ENCODE measurements around the gene INPP5D.
"Not testable (repeated sequence)": the region's sequence is repeated elsewhere in the genome, so short reads cannot be mapped to it uniquely, and the experiment has no call there.

Gene INPP5D

DNA sequence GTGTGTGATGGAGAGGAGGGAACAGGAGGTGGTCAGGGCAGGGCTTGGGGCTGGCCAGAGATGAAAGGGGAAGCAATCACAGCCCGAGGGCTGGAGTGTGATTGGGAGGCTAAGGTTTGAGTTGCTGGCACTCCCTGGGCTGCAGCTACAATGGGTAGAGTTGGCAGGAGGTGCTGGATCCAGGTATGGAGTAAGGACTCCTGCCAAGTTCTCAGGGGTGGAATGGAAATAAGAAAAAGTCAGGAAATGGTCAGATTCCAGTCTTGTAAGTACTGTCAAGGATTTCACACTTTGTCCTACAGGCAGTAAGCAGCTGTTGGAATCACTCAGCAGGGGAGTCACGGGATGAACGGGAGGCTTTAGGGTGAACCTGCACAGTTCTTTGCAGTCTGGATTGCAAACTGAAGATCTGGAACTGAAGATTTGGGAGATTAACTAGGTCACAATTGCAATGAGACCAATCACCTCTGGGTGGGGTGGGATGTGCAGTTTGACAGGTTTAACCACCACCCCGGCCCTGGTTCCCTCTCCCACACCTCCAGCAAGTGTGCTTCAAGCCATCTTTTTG lies 10.9 kb upstream of the INPP5D start:
- no peak for DNase-seq (ENCODE audit: low read depth, low spot score)

GRCh38 chr2:233051241-233052149 lies 8.6 kb upstream of the INPP5D start:
- no peak overlapping the region for H3K27ac ChIP-seq
- DNase-seq (ENCODE audit: low read depth, low spot score): no peak

More for the DNA sequence above, 10.9 kb upstream of the INPP5D start:
- no peak overlapping the region for H3K27ac ChIP-seq

DNA sequence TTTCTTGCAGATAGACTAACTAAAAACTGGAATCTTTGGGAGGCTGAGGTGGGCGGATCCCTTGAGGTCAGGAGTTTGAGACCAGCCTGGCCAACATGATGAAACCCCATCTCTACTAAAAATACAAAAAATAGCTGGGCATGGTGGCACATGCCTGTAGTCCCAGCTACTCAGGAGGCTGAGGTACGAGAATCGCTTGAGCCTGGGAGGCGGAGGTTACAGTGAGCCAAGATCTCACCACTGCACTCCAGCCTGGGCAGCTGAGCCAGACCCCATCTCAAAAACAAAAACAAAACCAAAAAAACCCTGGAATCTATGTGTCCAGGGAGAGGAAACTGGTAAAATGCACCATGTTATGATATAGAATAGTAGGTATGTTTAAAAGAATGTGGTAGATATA lies 7.6 kb upstream of the INPP5D start:
- not testable (repeated sequence) for H3K27ac ChIP-seq; DNase-seq (ENCODE audit: low read depth, low spot score)

GRCh38 chr2:233053928-233054784 lies 6.0 kb upstream of the INPP5D start:
- H3K27ac ChIP-seq: no peak overlapping the region
- no peak for DNase-seq (ENCODE audit: low read depth, low spot score)

DNA sequence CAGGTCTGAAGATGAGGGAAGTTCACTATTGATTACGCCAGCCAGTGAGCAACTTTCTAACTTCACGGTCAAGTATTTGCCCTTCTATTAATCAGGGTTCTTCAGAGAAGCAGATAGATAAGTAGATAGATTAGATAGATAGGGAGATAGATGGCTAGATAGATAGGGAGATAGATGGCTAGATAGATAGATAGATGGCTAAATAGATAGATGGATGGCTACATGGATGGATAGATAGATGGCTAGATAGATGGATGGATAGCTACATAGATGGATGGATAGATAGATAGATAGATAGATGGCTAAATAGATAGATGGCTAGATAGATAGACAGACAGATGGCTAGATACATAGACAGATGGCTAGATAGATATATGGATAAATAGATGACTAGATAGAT lies 4.8 kb upstream of the INPP5D start:
- no peak for DNase-seq (ENCODE audit: low read depth, low spot score)
- no peak overlapping the region for H3K27ac ChIP-seq

- H3K27ac ChIP-seq: no peak overlapping the region
These were observed 3.1 kb upstream of the INPP5D start for GRCh38 chr2:233056961-233057605.

DNA sequence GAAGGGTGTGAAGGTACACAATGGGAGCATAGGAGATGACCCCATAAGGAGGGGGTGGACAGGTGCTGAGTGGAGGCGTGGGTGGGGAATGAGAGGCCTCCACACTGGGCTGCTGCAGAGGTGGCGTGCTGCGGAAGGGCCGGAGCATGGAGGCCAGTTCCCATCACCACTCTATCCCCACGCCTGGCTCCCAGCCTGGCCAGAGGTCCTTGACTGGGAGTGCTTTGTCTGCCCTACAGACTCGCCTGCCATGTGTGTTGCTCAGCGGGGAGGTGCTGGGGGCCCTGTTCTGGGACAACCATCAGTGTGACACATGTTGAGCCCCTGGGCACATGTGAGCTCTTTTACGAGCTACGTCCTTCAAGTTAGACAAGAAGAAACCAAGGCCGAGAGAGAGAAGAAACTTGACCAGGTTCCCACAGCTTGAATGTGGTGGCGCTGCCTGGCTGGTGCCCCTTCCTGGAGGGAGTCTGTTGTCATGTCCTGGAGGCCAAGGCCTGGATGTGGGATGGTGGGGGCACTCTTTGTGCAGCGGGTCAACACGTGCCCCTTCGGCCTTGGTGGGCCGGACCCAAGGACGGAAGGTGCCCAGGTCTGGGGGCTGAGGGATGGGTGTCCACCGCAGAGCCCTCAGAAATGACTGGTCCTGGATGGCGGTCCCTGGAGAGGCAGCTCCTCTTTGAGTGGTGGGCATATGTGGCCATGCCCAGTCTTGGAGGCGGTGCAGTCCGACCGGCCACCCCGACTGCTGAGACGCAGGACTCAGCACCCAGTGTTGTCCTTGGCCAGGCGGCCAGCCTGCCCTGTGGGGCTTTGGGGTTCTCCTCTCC lies 1.2 kb upstream of the INPP5D start:
- DNase-seq (ENCODE audit: low read depth, low spot score): no peak
- no peak overlapping the region for H3K27ac ChIP-seq

More at GRCh38 chr2:233056961-233057605, 3.1 kb upstream of the INPP5D start:
- no peak for DNase-seq (ENCODE audit: low read depth, low spot score)

- DNase-seq (ENCODE audit: low read depth, low spot score): no peak
- H3K27ac ChIP-seq: no peak overlapping the region
These were observed 670 bp upstream of the INPP5D start for GRCh38 chr2:233059547-233059796.

- H3K27ac ChIP-seq: no peak overlapping the region
- no peak for DNase-seq (ENCODE audit: low read depth, low spot score)
These were observed 398 bp downstream of the INPP5D start for GRCh38 chr2:233060501-233060979.

- no peak for DNase-seq (ENCODE audit: low read depth, low spot score)
- no peak overlapping the region for H3K27ac ChIP-seq
These were observed 943 bp downstream of the INPP5D start for GRCh38 chr2:233060980-233061590.

GRCh38 chr2:233061591-233062450 lies 1.7 kb downstream of the INPP5D start:
- no peak overlapping the region for H3K27ac ChIP-seq
- DNase-seq (ENCODE audit: low read depth, low spot score): no peak

DNA sequence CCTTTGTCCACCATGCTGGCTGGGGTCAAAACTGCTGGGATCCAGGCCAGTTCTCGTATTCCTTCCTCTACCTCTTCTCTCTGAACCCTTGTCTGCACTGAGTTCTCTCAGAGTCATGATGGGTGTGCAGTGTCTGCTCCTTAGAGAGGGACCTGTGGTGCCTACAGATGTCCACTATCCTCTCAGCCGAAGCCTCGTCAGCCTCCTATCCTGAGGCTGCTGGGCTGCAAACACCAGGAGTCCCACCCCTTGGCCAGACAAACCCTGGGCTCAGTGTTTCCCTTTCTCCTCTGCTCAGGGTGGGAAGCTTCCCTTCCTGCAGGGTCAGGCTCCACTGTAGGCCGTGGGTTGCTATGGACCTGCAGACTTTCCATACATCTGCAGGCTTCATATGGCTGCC lies 2.3 kb downstream of the INPP5D start:
- no peak overlapping the region for H3K27ac ChIP-seq
- DNase-seq (ENCODE audit: low read depth, low spot score): no peak

GRCh38 chr2:233062946-233063268 lies 2.8 kb downstream of the INPP5D start:
- no peak for DNase-seq (ENCODE audit: low read depth, low spot score)
- H3K27ac ChIP-seq: no peak overlapping the region

DNA sequence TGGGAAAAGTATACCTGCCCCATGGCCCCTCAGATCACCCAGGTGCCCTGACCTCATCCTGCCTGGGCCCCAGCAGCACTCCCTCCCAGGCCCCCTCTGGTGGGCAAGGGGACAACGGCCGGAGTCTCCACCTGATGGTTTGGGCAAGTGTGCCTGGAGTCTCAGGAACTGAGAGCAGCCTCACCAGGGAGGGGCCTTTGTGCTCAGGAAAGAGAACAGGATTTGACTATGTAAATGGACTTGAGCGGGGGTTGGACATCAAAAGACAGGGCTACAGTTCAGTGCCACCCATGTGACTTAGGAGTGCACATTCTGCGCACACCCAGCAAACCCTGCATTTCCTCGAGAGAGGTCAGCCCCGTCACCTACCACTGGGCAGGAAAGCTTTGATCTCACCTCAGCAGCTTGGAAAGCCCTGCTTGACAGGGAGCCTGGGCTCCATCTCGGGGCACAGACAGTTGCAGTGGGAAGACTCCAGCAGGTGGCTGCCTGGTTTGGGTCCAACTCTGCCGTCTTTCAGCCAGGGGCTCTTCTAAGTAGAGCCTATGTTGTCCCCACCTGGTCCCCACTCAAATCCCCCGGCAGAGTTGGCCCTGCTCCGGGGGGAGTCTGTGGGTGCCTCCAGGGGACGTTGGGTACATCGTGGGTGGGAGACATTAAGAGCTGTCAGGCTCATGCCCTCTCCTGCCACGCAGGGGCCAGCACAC lies 3.3 kb downstream of the INPP5D start:
- no peak overlapping the region for H3K27ac ChIP-seq
- no peak for DNase-seq (ENCODE audit: low read depth, low spot score)

GRCh38 chr2:233063976-233064411 lies 3.9 kb downstream of the INPP5D start:
- no peak for DNase-seq (ENCODE audit: low read depth, low spot score)
- H3K27ac ChIP-seq: no peak overlapping the region

DNA sequence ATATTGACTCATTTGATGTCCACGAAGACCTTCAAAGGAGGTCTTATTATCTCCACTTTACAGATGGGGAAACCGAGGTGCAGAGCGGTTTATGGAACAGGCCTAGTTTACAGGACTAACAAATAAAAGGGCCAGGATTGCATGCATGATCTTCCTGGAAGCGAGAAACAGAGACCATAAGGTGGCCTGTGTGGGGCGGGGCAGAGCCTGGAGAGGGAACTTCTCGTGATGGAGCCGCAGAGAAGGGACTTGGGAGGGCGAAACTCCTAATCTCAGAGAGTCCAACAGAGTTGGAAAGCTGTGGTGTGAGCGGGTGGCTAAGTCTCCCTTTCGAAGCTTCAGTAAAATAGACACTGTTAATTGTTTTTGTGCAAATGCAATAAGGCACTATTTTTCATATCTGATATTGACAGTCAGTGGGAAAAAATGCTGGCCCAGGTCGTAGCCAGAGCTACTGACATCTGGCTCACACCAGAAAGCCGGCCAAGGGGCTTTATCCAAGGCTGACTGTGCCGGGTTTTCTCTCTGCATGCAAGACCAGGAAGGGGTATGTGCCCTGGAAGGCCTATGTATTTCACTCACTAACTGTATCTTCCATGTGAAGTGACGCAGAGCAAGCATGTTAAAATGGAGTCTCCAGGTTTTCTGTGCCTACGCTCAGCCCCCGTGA lies 4.5 kb downstream of the INPP5D start:
- no peak for DNase-seq (ENCODE audit: low read depth, low spot score)
- no peak overlapping the region for H3K27ac ChIP-seq

DNA sequence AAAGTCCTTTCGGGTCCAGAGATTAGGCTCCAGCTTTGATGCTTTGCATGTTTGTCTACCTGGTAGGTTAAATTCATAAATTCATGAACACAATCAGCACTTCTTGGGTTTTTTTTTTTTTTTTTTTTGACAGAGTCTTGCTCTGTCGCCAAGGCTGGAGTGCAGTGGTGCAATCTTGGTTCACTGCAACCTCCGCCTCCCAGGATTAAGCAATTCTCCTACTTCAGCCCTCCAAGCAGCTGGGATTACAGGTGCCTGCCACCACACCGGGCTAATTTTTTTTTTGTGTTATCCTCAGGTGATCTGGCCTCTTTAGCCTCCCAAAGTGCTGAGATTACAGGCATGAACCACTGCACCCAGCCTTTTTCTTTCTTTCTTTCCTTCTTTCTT lies 5.1 kb downstream of the INPP5D start:
- not testable (repeated sequence) for DNase-seq (ENCODE audit: low read depth, low spot score); H3K27ac ChIP-seq
